NCI-H146 treated with DMSO at 0.1 percent for 48 hours (cell line): ENCODE results near the gene SRSF7.
"Not testable (repeated sequence)": the region's sequence is repeated elsewhere in the genome, so short reads cannot be mapped to it uniquely, and the experiment has no call there.

Source experiments
- DNase-seq: peaks from one replicate; lab custom pipeline; 2025; ENCODE audit not compliant: unreplicated experiment; lab: John Stamatoyannopoulos, UW

The SRSF7 gene

DNA sequence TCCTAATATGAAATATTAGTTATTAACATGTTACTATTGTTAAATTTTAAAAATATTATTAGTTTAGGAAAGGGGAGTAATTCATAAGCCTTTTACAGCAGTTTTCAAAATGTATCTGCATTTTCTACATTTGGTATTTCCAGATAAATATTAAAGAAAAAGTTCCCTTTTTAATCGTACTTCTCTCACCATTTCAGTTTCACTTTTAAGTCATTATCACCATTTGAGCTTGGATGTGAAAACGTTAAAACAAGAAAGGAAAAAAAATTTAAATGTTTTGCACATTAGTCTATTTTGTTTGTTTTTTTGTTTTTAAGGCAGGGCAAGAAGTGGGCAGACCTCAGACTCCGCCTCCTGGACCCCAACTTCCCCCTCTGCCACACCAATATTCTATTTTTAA lies 3.3 kb upstream of the SRSF7 start:
- no peak for DNase-seq

DNA sequence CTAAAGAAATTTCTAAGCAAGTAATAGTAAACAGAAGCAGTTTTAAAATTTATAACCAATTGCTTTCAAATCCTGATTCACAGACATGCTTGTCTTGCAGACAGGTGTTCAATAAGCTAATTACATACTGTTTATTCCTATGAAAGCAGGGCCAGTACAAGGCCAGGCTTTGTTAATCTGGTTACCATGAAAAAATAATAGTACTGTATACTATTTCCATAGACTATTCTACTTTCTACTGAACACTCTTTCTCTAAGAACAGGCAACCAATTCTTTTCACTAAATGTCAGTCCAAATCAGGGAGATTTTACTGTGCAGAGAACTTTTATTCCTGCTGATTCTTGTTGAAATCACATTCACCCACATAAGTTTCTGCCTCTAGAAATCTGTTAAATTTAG lies 2.9 kb upstream of the SRSF7 start:
- DNase-seq: no peak

DNA sequence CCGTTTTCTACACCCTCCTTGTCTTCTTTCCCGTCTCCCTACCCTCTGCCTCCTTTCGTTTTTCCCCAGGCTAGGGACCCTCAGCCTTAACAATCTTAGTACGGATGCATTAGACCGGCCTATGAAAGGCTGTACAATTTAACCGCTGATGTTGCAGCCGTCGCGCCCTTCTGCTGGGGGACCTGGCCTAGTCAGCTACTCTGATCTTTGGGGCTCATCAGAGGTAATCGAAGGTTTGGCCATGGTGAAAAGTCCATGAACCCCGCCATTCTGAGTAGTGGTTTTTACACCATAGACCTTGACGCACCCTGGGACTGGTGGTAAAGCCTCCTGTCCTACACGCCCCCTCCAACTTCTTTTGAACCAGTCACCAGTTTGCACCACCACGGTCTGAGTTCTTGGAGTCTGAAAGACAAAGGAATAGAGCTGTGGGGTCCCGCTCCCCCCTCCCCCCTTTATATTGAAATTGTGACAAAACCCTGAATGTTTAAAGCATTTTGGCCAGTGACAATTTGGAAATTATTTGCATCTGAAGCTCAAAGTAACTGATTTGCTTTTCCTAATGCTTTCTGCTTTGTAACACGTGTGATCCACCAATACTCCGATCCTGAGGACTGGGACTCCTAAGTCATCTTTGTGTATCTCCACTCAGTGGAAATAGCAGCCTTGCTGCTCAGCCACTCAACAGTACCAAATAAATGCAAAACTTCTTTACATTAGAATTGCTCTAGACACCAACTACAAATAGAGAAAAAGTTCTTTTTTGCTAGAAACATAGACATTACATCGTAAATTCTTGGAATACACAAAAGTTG lies 642 bp upstream of the SRSF7 start:
- peak; percentile 37 for DNase-seq

DNA sequence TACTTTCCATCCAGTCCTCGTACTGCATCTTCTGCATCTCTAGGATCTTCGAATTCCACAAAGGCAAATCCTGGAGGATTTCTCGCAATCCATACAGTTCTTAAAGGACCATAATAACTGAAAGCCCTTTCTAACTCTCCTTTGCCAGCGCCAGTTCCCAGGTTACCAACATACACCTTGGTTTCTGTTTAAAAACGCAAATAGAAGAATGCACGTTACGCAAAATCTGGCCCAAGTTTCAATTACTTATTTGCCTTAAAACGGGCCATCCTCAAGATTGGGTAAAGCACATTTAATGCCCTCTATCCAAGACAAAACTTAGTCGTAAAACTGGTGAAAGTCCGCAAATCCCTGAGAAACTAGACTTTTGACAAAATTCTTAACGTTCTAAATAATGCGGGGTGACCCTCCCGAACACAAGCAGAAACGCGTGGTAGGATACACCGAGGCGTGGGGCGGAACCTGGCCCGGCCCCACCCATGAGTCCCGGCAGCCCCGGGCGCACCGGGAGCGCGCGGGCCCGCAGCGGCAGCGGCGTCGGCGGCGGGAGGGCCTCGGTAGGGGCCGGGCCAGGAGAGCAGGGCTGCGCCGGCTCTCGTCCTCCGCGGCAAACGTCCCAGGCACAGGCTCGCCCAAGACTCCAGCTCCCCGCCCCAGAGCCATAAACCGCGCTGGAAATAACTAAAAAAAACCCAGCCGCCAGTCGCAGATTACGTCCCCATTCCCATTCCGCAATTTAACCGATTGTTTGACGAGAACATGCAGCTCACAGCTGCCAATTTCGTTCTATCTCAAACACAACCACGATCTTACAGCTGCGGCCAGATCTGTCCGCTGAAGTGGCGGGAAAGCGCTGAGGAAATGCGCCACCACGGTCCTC lies 910 bp downstream of the SRSF7 start:
- no peak for DNase-seq

DNA sequence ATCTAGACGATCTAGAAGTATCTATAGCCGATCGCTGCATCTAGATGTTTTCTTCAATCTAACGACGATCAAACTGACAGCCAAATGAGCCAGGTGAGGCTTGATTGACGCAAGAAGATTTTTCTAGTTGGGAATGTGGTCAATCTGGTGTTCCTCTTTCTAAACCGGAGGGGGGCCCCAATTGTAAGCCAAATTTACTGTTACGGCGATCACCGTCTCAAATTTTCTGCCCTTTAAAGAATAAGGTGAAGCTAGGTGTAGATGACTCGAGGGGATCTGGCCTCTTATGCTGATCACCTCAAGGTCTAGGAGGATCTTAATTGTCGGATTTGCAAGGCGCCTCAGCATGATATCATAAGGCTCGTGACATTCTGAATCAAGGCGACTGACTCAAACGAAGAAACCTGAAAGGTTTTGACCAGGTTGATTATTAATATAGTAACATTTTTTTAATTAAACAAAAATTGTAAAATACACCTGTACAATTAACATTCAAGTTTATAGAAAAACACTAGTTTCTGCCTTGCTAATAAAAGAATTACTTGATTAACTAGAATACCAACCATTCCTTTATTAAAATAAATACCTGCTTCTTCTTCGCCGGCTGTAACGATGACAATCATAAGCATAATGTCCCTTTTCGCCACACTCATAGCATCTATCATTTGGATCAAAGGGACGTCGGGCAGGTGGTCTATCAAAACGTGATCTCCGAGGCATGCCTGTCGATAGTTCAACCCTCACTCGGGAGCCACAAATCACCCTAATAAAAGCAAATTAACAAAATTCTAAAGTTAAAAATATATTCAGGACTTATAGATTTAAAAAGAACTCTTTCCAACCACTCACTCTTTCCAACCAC lies 2.0 kb downstream of the SRSF7 start:
- DNase-seq: no peak

DNA sequence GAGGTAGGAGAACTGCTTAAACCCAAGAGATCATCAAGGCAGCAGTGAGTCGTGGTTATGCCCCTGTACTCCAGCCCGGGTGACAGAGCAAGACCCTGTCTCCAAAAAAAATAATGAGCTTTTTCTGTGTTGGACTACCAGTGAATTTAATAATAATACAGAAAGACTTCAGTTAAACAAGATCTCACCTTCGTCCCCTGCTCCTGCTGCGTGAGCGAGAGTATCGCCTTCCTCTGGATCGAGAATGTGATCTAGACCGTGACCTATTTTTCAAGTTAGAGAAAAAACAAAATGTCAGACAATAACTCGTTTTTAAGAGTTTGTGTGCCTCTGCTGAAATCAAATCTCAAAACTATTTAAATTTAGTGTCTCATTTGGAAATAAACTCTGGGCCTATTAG lies 2.8 kb downstream of the SRSF7 start:
- DNase-seq: no peak

DNA sequence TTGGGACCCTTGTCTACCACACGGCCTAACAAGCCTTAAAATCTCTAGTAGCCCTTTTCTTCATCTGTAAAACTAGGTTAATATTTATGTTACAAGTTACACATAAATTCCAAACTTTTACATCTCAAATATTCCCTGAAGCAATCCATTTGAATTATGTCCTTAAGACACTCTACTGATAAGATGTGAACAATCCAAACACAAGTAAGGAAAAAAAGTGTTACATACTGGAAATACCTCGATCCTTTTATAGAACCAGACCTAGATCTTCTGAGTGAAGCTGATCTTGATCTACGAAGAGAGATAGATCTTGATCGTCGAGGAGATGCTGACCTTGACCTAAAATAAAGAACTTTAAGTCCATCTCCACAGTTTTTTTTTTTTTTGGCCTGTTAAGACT lies 3.3 kb downstream of the SRSF7 start:
- no peak for DNase-seq

DNA sequence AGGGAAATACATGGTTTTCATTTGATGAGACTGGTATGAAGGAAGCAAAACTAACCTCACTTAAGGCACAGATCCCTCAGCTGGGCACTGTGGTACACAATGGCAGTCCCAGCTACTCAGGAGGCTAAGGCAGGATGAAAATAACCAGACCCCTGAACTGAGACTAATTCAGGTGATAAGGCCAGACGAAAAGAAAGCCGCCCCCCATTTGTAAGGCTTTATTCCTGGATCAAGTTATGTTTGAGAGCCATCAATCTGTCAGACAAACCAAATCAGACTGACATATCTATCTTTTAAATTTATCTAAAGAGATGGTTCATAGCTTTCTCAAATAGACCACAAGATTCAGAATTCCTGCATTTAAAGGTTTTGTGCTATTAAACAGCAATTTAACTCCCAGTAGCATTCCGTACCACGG lies 4.1 kb downstream of the SRSF7 start:
- DNase-seq: no peak

DNA sequence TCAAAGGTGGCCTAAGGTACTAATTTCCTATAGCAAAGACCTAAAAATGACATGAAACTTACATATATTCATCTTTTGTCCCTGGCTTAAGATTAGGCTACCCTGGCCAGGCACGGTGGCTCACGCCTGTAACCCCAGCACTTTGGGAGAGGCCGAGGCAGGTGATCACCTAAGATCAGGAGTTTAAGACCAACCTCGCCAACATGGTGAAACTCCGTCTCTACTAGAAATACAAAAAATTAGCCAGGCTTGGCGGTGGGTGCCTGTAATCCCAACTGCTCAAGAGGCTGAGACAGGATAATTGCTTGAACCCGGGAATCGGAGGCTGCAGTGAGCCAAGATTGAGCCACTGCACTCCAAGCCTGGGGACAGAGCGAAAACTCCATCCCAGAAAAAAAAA lies 5.9 kb downstream of the SRSF7 start:
- DNase-seq: no peak

DNA sequence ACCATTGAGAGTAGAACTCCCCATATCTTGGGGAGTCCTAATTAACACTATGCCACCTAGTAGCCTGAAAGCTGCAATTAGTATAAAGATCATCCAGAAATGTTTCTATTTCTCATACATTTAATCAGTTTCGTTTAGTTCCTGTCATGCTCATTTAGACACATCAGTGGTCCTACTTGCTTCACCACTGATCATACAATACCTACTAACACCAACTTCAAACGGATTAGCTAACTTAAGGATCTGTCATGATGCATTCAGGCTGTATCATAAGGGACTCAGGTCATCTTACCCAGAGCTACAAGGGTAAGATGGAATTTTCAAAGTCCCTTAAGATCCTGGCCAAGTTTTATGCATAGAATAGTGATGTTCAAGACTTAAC lies 6.8 kb downstream of the SRSF7 start:
- no peak for DNase-seq

DNA sequence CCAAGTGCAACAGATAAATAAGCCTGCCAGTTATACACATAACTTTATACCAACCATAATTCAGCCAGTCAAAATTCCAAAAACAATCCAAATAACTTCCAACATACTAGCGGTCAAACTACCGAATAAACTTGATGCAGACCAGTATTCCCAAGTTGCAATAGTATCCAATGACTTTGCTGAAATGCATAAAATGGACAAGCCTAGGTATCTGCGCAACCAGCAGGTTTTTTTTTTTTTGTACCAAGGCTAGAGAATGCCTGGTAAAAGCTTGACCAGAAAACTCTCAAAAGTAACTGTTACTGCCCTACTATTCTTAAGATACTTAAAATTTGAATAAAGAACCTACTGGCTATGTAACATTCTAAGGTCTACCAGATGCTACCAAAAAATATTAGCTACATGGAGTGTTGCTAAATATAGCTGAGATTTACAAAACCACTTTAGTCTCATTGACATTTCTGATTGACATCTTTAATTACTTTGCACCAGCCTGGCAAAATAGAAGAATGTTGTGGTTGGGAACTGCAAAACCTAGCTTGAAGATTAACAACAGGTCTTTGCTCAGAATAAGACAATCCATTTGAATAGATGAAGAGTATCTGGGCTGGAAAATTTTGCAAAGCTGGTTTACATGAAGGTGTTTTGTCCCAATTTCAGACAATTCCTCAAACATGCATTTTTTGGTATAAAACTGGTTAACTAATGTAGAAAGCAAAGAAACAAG lies 7.3 kb downstream of the SRSF7 start:
- no peak for DNase-seq

DNA sequence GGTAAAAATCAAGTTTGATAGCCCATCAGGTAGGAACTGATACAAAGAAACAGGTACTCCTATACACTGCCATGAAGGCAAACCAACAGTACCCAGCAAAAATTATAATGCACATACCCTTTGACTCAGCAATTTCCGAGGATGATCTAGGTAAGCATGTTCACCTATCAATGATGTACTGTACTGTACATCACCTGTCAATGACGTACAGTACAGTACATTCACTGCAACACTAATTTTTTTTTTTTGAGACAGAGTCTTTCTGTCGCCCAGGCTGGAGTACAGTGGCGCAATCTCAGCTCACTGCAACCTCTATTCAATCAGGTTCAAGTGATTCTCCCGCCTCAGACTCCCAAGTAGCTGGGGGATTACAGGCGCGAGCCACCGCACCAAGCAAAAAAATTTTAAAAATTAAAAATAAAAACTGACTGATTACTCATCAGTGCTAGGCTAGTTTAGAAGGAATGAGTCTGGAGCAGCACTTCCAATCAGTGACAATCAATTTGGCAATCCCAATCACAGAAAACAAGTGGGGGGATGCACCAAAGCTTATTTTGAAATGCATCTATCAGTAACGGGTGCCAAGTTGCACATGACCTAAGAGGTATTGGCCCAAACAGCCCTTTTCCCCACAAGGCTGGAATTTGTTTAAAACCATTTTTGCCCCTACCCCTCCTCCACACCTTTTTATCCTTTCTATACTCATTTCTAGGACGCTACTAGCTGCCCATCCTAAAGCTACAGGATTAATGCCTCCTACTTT lies 8.2 kb downstream of the SRSF7 start:
- DNase-seq: no peak

DNA sequence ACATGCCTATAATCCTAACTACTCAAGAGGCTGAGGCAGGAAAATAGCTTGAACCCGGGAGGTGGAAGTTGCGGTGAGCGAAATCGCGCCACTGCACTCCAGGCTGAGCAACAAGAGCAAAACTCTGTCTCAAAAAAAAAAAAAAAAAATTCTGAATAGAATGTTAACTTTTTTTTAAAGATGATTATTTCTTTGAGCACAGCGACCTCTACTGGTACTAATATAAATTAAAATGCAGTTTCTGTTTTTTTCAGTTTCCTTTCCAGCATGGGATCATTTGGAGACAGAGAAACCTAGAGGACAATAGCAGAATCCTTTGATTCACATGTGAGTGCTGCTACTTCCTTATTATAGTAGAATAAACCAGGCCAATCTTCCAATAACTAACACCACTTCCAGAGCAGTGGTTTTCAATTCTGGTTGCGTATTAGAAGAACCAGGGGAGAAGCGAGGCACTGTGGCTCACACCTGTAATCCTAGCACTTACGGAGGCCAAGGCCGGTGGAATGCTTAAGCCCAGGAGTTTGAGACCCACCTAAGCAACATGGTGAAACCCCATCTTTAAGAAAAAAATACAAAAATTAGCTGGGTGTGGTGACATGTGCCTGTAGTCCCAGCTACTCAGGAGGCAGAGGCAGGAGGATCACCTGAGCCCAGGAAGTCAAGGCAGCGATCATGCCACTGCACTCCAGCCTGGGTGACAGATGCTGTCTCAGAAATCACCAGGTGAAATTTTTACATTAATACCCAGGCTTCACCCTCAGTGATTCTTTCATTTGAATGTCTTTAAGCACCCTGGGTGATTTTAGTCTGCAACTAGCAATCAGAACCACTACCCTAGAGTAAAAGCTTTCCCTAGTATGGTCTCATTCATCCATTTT lies 10.1 kb downstream of the SRSF7 start:
- peak; percentile 55 for DNase-seq

DNA sequence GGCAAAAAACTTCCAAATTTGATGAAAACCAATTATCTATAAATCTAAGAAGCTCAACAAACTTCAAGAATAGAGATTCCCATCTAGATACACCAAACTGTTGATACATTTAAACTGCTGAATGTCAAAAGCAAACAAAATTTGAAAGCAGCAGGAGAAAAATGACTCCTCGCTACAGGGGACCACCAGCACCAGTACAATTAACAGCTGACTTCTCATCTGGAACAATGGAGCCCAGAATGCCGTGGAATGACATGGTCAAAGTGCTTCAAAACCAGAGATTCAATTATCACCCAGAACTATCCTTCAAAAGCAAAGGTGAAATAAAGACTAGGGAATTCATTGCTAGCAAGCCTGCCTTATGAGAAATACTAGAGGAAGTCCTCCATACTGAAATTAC lies 11.6 kb downstream of the SRSF7 start:
- no peak for DNase-seq

DNA sequence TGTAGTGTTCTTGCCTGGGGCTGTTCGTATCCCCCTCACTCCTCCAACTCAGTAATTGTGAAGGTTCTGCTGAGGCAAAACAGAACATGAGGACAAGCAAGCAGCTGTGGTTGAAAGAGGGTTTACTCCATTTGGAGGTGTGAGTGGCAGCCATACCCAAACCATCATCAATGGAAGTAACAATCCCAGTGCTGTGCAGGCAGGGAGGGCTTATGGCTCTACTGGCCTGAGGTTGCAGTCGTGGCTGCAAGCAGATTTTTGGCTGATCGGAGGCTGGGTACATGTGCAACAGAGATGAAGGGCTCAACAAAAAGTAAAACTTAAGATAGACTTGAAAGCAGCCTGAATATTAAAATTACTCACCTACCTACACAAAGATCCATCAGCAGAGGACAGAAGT lies 13.2 kb downstream of the SRSF7 start:
- DNase-seq: no peak

DNA sequence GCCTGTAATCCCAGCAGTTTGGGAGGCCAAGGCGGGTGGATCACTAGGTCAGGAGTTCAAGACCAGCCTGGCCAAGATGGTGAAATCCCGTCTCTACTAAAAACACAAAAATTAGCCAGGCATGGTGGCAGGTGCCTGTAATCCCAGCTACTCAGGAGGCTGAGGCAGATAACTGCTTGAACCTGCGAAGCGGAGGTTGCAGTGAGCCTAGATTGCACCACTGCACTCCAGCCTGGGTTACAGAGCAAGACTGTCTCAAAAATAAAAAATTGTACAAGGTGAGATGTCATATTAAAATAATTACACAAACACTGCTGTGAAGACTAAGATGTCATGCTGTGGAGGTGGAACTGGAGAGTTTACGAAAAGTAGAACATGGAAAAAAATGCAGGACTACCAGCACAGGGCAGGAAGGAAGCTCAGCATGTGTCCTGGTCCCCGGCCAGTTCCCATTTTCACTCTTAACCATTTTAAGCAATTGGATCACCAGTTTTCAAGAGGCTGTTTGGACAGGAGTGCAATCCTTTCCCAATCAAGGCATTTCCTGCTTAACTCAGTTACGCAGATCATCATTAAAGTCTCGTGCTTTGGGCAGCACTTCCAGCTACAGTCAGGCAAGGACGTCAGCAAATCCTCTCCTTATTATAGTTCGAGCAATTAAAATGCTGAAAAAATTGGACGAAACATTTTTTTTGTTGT lies 14.0 kb downstream of the SRSF7 start:
- DNase-seq: not testable (repeated sequence)

DNA sequence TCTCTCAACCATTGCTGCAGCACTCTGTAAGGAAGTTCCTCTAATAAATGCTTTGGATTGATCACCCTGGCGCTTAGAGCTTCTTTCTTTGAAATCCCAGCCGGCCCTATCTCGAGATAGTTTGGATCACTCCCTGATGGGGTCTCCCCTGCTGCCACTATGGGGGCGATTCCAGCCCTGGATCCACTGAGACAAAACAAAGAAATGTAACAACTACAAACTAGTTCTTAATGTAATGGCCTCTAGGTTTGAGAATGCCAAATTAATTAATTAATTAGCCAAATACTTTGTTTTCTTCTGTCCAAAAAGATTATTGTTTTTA lies 15.2 kb downstream of the SRSF7 start:
- no peak for DNase-seq

DNA sequence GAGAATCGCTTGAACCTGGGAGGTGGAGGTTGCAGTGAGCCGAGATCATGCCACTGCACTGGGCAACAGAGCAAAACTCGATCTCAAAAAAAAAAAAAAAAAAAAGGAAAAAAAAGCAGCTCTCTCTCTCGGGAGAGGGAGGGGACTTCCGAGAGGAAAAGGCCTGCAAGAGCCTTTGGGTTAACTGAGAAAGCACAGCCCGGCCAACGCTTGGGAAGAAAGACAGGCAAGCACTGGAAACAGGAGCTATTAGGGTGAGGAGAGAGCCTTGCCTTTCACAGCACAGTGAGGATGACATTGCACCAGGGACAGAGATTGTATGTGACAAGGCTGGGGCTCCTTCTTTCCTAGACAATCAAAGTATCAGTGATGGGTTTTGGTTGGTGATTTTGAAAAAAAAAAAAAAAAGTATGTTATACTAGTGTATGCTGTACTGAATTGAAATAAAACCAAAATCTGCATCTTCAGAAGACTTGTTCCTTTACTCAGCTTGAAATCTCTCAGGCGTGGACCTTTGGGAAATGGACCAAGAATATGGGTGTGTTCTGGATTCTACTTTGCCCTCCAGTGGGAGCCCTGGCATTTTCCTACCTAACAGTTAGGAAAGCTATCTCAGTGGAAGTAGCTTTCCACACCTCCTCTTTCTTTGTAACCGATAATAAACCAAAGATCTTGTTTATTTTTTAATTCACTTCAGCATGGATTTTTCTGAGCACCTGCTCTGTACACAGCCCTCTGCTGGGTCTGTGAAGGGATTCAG lies 16.7 kb downstream of the SRSF7 start:
- DNase-seq: no peak
